Natural killer cell treated with Interleukin-12 subunit alpha and Interleukin-12 subunit beta and Interleukin-15 and Interleukin-18, amount 100 ng/mL, for 72 hours (primary cell): ENCODE data around the gene TACC3. TPM values are rescaled to one million over a fixed set of nuclear protein-coding genes. Genes with fewer than 3 reads are reported as not detected.

Experiments used
- ATAC-seq, 2 donors: fragments of 150-1000 bp; cut with Tn5 transposase in 1 of 2; sonication (Bioruptor Pico), chemical (Tn5 transposase) in 1 of 2; 2 replicates each; pipeline ENCODE4 v1.10.0; 2021
- DNase-seq: peaks from one replicate; pipeline ENCODE4 v3.0.0; 2022; ENCODE audit warnings: low spot score
- H3K27ac Mint-ChIP-seq, 2 donors: 1 replicate in 1 of 2; 2 replicates in 1 of 2; pipeline ENCODE4 v1.8.0; 2022; ENCODE audit warnings: mixed read lengths in 2 of 2, mild to moderate bottlenecking in 1 of 2, moderate library complexity in 1 of 2
- H3K27me3 Mint-ChIP-seq, 2 donors: 1 replicate in 1 of 2; 2 replicates in 1 of 2; pipeline ENCODE4 v1.8.0; 2022; ENCODE audit warnings: mixed read lengths in 2 of 2
- H3K36me3 Mint-ChIP-seq: one replicate; pipeline ENCODE4 v1.8.0; 2022; ENCODE audit warnings: mixed read lengths
- H3K4me1 Mint-ChIP-seq, 2 donors: 1 replicate in 1 of 2; 2 replicates in 1 of 2; pipeline ENCODE4 v1.8.0; 2022; ENCODE audit warnings: low read depth in 2 of 2, mixed read lengths in 2 of 2, mild to moderate bottlenecking in 1 of 2
- H3K4me3 Mint-ChIP-seq: one replicate; pipeline ENCODE4 v1.8.0; 2022; ENCODE audit warnings: mixed read lengths
- H3K9me3 Mint-ChIP-seq: 2 replicates; pipeline ENCODE4 v1.8.0; 2022; ENCODE audit warnings: mixed read lengths
- total RNA-seq, 2 donors: library from RNA; stranded (reverse); gene quantifications; one replicate each; pipeline ENCODE4 v1.2.3, GENCODE V29; 2022

The TACC3 gene
- total RNA-seq, 2 donors from 2014 or later: 97.2 to 212 TPM

DNA sequence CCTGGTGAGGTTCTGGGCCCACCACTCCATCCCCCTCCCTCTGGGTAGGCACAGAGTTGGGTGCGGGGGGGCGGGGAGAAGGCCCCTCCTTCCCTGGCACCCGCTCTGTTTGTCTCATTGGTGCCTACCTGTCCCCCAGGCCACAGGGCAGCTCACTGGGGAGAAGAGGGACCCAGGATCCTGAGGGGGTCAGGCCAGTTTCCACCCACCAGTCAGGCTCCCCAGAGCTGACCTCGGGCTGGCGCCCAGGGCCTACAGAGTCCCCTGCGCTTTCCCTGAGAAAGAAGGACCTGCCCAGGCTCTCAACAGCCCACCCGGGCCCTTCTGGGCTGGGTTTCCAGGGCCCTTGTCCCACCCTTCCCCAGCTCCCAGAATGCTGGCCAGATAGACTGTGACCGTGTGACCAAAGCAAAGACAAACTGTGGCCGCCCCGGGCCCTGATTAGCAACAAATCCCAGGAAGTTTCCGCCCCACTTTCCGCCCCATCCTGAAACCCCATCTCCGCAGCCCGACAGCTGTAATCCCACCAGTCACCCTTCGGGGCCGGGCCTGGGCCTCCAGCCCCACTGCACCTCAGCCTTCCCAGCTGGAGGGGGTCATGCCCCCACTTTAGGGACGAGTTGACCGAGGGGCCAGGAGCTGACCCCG lies 38.0 kb downstream of the TACC3 start:
- no peak for DNase-seq
- Mint-ChIP-seq H3K9me3 (no peaks in the 10 kb centered on the region), H3K4me3 (no peak overlapping the region), H3K4me1 (no peaks in the 10 kb centered on the region), H3K27ac (no peak overlapping the region), H3K27me3 (peaks cover 0 to 5% of the 10 kb centered on the region in 2 donors), H3K36me3 (no peaks in the 10 kb centered on the region)
- ATAC-seq: no peak

DNA sequence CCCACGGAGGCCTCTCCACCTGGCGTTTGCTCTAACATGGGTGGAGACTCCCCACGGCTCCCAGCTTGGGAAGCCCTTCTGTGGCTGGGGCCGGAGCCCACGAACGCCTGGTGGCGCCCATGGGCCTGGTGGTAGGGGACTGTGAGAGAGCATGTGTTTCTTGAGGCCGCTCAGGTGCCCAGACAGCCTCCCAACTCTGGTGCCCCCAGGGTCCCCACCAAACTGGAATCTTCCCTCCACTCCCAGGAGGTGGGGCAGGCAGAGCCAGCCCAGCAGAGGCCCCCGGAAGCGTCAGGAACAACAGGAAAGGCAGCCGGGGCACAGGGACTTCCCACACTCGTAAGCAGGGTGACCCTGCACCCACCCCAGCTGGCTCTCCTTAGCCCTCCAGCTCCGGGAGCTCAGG lies 38.5 kb downstream of the TACC3 start:
- Mint-ChIP-seq H3K4me3 (no peak overlapping the region), H3K27ac (no peak overlapping the region), H3K4me1 (no peaks in the 10 kb centered on the region), H3K36me3 (no peaks in the 10 kb centered on the region), H3K9me3 (no peaks in the 10 kb centered on the region), H3K27me3 (peaks cover 0 to 5% of the 10 kb centered on the region in 2 donors)
- DNase-seq: no peak
- no peak for ATAC-seq

DNA sequence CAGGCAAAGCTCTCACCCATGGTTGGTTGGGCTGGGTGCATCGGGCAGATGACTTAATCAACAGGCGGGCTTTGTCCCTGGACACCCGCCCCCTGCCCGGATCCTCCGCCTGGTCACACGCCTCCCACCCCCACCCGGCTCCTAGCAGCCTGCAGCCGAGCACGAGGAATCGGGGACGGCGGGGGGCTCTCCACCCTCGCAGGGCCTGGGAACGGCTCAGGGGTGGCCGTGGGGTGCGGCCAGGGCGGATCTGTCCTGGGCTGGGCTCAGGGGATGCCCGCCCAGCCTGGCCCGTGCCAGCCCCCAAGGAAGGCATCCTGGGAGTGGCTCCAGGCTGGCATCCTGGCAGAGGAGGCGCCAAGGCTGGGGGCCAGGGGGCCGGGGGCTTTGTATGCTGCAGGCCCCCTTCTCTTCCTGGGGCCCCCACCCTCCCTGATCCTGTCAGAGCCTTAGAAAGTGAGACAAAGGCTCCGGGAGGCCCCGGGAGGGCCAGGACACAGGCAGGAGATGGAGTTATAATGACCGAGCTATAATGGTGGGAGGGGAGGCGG lies 39.3 kb downstream of the TACC3 start:
- no peak overlapping the region for H3K4me3 Mint-ChIP-seq
- H3K36me3 Mint-ChIP-seq: no peaks in the 10 kb centered on the region
- no peaks in the 10 kb centered on the region for H3K9me3 Mint-ChIP-seq
- H3K27me3 Mint-ChIP-seq: peaks cover 4 to 5% of the 10 kb centered on the region in 2 donors
- H3K4me1 Mint-ChIP-seq: no peaks in the 10 kb centered on the region
- DNase-seq (no peak), ATAC-seq (no peak)
- H3K27ac Mint-ChIP-seq: no peak overlapping the region

DNA sequence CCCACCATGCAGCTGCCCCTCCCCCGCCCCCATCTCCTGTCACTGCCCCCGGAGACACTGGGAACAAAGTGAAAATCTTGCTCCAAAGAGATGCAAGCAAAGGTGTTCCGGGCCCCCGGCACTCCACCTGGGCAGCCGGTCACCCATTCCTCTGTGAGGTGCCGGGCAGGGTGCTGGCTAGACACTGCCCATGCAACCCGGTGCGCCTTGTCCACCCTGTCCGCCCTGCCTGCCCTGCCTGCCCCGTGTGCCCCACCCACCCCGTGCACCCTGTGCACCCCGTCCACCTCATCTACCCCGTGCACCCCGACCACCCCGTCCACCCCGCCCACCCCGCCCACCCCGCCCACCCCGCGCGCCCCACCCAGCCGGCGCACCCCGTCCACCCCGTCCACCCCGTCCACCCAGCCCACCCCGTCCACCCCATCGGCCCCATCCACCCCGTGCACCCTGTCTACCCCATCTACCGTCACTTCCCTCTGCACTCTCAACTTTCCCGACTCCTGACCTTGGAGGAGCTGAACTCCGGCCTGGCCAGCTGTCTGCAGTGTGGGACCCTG lies 39.9 kb downstream of the TACC3 start:
- H3K4me3 Mint-ChIP-seq: no peak overlapping the region
- no peaks in the 10 kb centered on the region for H3K36me3 Mint-ChIP-seq
- no peaks in the 10 kb centered on the region for H3K4me1 Mint-ChIP-seq
- peaks cover 5% of the 10 kb centered on the region in 2 donors for H3K27me3 Mint-ChIP-seq
- no peak for DNase-seq
- no peak for ATAC-seq
- no peaks in the 10 kb centered on the region for H3K9me3 Mint-ChIP-seq
- no peak overlapping the region for H3K27ac Mint-ChIP-seq

DNA sequence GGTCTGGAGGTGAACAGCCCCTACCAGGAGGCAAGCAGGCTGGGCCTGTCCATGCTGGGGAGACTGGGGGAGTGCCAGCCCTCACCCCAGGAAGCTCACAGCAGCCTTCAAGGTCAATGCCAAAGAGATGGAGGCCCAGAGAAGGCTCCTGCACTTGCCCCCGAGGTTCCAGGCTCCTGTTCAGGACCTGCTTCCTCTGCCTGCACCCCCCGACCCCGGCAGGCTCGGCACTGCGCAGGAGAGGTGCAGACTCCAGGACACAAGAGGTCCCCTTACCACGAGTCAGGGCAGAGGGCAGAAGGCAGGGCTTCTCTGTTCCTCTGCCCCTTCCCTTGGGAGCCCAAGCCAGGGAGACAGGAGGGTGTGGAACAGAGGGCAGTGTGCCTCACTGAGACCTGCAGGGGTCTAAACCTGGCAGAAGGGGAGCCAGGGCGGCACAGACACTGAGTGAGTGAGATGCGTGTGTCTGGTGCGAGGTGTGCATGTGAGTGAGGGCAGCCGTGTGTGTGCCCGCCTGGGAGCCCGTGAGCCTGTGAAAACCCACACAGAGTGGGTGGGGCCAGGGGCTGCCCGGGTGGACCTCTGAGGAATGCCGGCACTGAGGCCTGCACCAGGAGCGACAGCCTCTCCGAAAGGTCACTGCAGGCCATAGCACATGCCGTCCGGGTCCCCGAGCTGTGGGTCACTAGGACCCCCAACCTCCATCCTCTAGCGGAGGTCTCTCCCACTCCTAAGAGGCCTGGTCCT lies 41.1 kb downstream of the TACC3 start:
- Mint-ChIP-seq H3K9me3 (no peaks in the 10 kb centered on the region), H3K27me3 (peaks cover 5% of the 10 kb centered on the region in 2 donors)
- ATAC-seq: no peak

DNA sequence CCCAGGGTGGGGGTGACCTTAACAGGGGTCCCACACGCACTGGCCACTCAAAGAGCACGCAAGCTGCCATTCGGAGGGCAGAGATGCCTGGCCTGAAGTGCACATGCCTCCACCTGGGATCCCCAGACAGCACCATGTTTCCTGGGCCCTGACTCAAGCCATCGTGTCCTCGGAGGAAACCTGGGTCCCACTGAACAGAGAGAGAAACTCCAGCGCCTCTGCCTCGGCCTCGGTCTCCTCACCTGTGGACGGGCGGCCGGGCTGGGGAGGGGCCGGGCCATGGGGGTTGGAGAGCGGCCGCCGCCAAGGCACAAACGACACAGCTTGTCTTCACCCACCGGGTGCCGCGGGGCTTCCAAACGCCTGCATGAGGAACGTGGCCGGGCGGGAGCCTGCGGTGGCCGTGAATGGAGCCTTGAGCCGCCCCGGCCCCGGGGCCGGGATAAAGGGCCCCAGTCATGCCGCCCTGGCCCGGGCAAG lies 41.8 kb downstream of the TACC3 start:
- Mint-ChIP-seq H3K9me3 (no peaks in the 10 kb centered on the region), H3K36me3 (no peaks in the 10 kb centered on the region), H3K27ac (no peak overlapping the region), H3K4me3 (no peak overlapping the region), H3K27me3 (peaks cover 5 to 8% of the 10 kb centered on the region in 2 donors), H3K4me1 (no peaks in the 10 kb centered on the region)
- DNase-seq (no peak), ATAC-seq (no peak)

More for the DNA sequence above, 41.1 kb downstream of the TACC3 start:
- Mint-ChIP-seq H3K27ac (no peak overlapping the region), H3K36me3 (no peaks in the 10 kb centered on the region), H3K4me3 (no peak overlapping the region), H3K4me1 (no peaks in the 10 kb centered on the region)
- no peak for DNase-seq

DNA sequence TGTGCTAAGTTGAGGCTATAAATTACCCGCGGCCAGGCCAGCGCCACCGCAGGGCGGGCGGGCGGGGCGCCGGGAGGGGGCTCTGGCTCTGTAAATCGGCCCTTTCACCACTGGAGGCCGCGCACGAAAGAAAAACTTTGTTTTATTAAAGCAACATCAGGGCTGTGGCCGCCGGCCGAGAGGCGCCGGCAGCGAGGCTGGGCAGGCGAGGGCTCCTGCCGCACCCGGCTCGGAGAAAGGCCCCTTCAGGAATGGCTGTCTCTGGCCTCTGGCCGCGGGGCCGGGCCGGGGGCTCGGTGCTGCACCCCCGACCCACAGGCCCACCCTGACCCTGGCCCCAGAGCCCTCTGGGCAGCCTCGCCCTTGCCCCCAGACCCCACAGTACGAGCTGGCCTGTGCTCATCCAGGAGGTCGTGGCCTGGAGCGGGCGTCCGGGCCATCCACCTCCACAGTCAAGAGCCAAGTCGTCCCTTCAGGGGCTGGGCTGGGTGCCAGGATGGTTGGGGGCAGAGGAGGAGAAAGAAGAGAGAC lies 42.3 kb downstream of the TACC3 start:
- Mint-ChIP-seq H3K4me3 (no peak overlapping the region), H3K27ac (no peak overlapping the region), H3K27me3 (peaks cover 5 to 10% of the 10 kb centered on the region in 2 donors), H3K4me1 (peaks cover 0 to 2% of the 10 kb centered on the region in 2 donors), H3K9me3 (no peaks in the 10 kb centered on the region), H3K36me3 (no peaks in the 10 kb centered on the region)
- DNase-seq (no peak), ATAC-seq (no peak)

DNA sequence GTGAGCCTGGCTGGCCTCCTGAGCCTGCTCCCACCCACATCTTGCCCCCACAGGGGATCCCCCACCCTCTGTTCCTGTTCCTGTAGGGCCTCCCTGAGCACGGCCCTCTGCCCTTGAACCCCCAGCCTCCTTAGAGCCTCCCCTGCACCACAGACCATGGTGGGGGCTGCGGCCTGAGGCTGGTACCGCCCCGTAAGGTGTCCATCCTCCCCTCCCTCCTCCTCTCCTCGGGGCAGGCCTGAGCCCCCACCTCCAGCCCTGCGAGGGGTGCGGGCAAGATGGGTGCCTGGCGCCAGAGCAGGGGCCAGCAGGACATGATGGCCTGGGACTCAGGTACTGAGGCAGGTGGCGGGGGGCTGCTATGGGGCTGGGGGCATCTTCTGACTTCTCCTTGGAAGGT lies 43.3 kb downstream of the TACC3 start:
- Mint-ChIP-seq H3K4me3 (no peak overlapping the region), H3K36me3 (no peaks in the 10 kb centered on the region), H3K4me1 (peaks cover 0 to 2% of the 10 kb centered on the region in 2 donors), H3K9me3 (no peaks in the 10 kb centered on the region), H3K27ac (no peak overlapping the region), H3K27me3 (peaks cover 5 to 12% of the 10 kb centered on the region in 2 donors)
- no peak for DNase-seq
- ATAC-seq: no peak

DNA sequence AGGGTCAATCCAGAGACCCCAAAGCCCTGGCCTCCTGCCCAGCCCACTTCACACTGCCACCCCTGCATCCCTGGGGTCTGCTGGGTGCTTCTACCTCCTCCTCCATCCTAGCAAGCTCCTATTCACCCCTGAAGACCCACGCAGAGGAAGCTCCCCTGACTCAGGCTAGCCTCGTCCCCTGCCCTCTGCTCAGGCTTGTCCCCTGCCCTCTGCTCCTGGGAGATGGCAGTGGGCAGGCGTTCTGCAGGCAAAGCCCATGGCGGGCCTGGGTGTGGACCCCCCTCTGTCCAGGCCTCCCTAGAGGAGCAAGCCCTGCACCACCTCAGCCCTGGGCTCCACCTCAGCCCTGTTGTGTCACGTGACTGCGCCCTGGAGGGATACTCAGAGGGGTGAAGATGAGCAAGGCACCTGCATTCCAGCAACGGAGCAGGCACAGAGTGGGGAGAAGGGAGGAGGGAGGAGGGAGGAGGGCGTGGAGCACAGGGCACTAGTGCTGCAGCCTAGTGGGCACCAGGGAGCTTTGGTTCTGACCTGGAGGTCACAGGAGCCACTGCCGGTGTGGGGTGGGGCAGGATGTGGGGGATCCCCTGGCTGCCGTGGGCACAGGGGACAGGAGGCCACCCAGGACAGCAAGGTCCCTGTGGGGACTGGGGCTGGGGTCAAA lies 44.2 kb downstream of the TACC3 start:
- DNase-seq (no peak), ATAC-seq (no peak)
- H3K4me3 Mint-ChIP-seq: no peak overlapping the region
- no peaks in the 10 kb centered on the region for H3K9me3 Mint-ChIP-seq
- no peaks in the 10 kb centered on the region for H3K36me3 Mint-ChIP-seq
- no peak overlapping the region for H3K27ac Mint-ChIP-seq
- H3K4me1 Mint-ChIP-seq: peaks cover 0 to 2% of the 10 kb centered on the region in 2 donors
- peaks cover 5 to 12% of the 10 kb centered on the region in 2 donors for H3K27me3 Mint-ChIP-seq

DNA sequence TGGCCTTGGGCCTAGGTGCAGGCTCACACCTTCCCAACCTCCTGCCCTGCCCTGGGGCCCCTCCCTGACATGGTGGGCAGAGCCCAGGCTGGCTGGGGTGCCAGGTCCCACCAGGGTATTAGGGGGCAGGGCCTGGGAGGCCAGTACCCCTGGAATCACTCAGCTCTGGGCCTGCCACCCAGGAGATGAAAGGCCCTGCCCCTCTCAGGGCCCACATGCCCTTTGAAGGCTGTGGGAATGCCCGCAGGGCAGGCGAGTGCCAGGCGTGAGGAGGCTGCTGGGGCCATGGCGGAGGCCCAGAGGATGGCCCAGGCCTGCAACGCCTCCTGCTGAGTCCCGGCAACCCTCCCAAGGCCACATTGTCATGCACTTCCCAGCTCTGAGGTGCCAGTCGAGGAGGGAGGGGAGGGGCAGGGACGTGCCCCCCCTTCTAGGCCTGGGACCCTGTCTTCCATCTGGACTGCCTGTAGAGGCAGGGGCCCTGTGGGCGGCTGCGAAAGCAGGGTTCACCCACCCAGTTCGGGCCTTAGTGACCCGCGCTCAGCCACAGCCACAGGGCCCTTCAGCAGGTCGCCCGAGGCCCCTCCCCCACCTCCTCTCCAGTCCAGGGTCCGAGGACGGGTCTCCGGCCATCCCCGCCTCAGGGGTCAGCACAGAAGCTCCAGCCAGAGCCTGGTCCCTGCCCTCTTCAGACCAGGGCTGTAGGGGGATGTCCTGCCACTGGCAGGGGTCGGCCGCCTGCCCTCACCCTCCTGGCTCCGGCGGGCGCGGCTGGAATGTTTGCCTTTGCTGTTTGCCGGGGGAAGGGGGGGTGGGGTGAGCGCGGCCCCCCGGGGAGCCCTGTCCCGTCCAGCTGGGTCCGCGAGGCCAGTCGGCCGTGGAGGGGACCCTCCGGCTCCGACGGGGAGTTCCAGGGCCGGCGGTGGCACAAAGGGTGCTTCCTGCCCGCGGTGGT lies 45.1 kb downstream of the TACC3 start:
- no peak for ATAC-seq
- DNase-seq: no peak
- H3K36me3 Mint-ChIP-seq: no peaks in the 10 kb centered on the region
- no peaks in the 10 kb centered on the region for H3K9me3 Mint-ChIP-seq
- H3K27ac Mint-ChIP-seq: no peak overlapping the region
- peaks cover 0 to 2% of the 10 kb centered on the region in 2 donors for H3K4me1 Mint-ChIP-seq
- H3K27me3 Mint-ChIP-seq: peaks cover 5 to 12% of the 10 kb centered on the region in 2 donors
- H3K4me3 Mint-ChIP-seq: no peak overlapping the region

DNA sequence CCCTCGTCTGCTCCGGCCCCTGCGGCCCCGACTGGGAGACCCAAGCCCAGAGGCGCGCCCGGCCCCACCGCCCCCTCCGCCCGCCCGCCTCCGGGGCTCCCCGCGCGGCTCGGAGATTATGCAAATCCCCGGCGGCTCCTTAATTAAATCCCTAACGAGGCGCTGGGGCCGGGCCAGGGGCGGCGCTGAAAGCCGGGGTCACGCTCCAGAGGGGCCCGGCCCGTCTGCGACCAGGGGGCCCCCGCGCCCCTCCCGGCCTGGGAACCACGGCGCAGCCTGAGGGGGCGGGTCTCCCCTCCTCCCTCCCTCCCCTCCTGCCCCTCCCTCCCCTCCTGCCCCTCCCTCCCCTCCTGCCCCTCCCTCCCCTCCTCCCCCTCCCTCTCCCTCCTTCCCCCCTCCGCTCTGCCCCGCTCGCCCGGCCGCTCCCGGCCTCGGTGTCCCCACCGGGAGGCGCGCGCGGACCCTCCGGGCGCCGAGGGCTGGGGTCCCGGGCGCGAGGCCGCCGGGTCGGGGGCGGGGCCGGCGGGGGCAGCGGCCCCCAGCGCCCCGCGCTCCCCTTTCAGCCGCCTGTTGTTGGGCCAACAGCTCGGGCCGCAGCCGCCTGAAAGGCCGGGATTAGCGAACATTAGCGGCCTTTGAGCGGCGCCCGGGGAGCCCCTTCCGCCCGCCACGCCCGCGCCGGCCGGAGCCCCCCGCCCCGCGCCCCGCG lies 45.9 kb downstream of the TACC3 start:
- H3K4me1 Mint-ChIP-seq: peaks cover 0 to 2% of the 10 kb centered on the region in 2 donors
- H3K27me3 Mint-ChIP-seq: peaks cover 5 to 12% of the 10 kb centered on the region in 2 donors
- no peak overlapping the region for H3K4me3 Mint-ChIP-seq
- no peaks in the 10 kb centered on the region for H3K9me3 Mint-ChIP-seq
- no peaks in the 10 kb centered on the region for H3K36me3 Mint-ChIP-seq
- ATAC-seq: no peak
- no peak for DNase-seq
- no peak overlapping the region for H3K27ac Mint-ChIP-seq

DNA sequence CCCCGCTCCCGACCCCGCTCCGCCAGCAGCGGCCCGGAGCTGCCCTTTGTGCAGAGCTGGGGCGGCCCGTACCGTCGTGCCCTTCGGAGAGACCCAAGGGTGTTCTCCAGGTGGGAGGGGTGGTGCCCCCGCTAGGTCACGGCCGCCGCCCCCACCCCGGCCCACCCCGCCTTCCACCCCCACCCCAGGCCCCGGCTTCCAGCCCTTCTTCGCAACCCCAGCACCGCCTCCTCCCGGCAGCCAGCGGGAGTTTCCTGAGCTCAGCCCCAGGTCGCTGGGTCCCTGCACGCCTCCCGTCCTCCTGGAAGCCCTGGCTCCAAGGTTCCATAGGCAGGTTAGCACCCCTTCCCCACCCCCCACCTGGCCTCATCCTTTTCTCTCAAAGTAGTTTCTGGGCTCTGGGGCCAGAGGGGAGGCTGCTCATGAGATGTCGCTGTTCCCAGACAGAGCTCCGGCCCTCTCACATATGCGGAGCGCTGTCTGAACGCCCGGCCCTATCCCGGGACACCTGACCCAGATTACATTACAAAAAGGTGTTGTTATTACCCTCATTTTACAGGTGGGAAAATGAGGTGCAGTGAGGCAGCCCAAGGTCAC lies 46.5 kb downstream of the TACC3 start:
- Mint-ChIP-seq H3K4me1 (peaks cover 0 to 2% of the 10 kb centered on the region in 2 donors), H3K9me3 (no peaks in the 10 kb centered on the region), H3K4me3 (no peak overlapping the region), H3K36me3 (no peaks in the 10 kb centered on the region), H3K27me3 (peaks cover 5 to 10% of the 10 kb centered on the region in 2 donors), H3K27ac (no peak overlapping the region)
- no peak for DNase-seq
- no peak for ATAC-seq
